HG03060 (cell line): ENCODE results near the gene CPO.

Experiments
- ATAC-seq: cut with Tn5 transposase; IDR thresholded peaks from one replicate; pipeline ENCODE4 v1.9.1; 2021; ENCODE audit warnings: low read depth, moderate number of reproducible peaks; ENCODE audit not compliant: unreplicated experiment

Gene CPO

DNA sequence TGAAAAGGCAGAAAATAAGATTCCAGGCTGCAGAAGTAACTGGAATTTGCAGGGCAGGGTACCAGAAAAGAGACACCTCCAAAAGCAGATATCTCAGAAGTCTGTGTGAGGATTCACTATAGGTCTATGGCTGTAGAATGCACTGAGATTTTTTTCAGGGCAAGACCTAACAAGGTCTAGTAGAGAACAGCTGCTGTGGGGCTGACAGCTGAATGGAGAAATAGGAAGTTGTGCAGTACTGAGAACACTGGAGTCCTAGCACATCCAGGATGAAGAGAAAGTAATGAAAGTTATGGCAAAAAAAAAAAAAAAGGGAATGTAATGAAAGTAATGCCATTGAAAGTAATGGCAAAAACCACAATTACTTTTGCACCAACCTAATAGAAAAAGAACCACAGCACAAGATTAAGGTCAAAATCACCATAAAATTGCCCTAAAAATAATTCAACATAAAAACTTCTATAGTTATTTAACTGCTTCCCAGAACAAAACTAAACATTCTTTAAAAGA is 57.3 kb downstream of the CPO start:
- no peak for ATAC-seq

DNA sequence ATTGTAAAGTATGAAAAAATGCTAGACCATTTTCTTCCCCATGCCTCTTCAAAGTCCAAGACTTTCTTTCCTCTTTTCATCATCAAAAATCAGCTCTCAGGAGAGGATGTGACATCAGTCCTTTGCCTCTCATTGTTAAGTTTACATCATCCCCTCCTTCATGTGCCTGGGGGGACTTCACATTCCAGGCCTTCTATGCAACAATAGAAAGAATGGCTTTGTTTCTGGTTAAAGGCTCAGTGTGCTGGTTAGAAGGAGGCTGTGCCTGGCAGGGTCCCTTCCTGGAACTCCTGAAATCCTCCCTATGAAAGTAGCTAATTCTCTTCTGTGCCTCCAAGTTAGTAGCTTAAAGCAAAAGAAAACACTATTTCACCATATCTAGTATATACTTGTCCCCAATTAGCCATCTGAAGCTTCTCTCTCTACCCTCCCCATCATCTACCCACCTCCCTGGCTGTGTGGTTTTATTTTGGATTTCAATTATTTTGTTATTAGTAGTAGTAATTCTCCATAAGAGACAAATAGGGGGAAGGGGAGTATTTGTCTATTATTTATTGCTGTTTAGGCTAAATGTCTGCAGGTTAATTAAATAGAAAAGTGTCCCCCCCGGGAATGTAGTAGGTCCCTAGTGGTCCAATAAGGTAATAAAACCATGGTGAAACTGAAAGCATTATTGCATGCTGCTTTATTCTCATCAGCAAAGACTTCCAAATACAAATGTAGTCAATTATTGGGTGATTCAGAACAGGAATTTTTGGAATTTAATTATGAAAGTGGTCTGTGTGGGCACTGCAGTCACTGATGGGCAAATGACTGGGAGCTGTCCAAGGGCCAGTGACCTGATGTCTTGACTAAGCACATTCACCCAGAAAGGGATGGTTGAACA is 69.0 kb downstream of the CPO start:
- ATAC-seq = no peak

DNA sequence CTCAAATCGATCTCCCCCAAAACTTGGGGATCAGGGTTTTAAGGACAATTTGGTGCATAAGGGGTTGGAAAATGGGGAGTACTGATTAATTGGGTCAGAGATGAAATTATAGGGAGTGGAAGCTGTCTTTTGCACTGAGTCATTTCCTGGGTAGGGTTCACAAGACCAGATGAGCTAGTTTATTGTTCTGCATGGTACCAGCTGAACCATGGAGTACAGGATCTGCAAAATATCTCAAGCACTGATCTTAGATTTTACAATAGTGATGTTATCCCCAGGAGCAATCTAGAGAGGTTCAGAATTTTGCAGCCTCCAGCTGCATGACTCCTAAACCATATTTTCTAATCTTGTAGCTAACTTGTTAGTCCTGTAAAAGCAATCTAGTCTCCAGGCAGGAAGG is 73.1 kb downstream of the CPO start:
- ATAC-seq = no peak

DNA sequence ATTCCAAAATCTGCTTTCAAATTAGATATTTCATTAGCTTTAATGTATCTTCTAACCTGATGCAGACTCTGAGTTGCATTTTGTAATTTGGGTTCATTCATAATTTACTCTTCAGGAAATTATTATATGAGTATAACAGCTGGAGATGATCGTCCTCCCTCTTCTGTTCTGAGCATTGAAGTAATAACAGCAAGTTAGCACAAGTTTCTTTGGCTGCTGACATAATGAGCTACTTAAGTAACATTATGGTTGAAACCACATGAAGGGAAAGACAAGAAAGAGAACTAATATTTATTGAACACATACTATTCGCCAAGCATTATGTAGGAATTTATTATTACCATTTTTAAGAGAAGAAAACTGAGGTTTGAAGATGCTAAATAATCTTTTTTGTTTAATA is 75.1 kb downstream of the CPO start:
- ATAC-seq = no peak

DNA sequence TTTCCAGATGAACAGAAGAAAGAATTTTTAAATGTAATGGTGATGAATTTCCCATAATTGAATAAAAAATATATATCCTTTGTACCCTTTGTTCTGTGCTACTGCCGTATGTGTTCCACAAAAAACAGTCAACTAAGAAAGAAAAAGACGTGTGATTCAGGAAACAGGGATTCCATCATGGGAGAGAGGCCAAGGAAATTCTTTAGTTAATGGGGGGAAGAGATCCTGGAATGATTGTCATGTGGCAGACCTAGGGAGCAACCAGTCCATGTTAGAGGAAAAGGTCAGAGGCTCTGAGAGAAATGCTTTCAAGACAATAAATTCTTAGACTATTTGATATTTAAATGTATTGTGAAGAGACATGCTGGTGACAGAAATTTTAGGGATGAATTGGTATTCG is 76.6 kb downstream of the CPO start:
- no peak for ATAC-seq
